Fibroblast of lung (primary cell): ENCODE measurements around the gene SLCO6A1. TPM values are rescaled to one million over a fixed set of nuclear protein-coding genes. Genes with fewer than 3 reads are reported as not detected.

Source experiments
- DNase-seq, 2 donors: peaks; one replicate each; pipeline versions ENCODE4 v3.0.0 to v3.0.0-alpha.2; 2010; ENCODE audit warnings: low read depth in 2 of 2
- H2AFZ ChIP-seq: 2 replicates; pipeline ENCODE4 v1.5.1; 2012; ENCODE audit warnings: low read length, control low read depth, inconsistent platforms
- H3K27ac ChIP-seq: 2 replicates; pipeline ENCODE4 v1.5.1; 2011; ENCODE audit warnings: low read length, control low read depth; ENCODE audit not compliant: insufficient read depth
- H3K27me3 ChIP-seq: 2 replicates; pipeline ENCODE4 v1.5.1; 2011; ENCODE audit warnings: mild to moderate bottlenecking, low read length; ENCODE audit not compliant: control insufficient read depth, insufficient read depth
- H3K36me3 ChIP-seq: 2 replicates; pipeline ENCODE4 v1.5.1; 2011; ENCODE audit warnings: low read length; ENCODE audit not compliant: control insufficient read depth, insufficient read depth
- H3K4me1 ChIP-seq: 2 replicates; pipeline ENCODE4 v1.5.1; 2011; ENCODE audit warnings: low read length; ENCODE audit not compliant: control insufficient read depth, insufficient read depth; ENCODE audit errors: extremely low read depth
- H3K4me2 ChIP-seq: 2 replicates; pipeline ENCODE4 v1.5.1; 2011; ENCODE audit warnings: low read length, control low read depth; ENCODE audit not compliant: insufficient read depth; ENCODE audit errors: extremely low read depth
- H3K4me3 ChIP-seq, 4 experiments: fragments of 200-600 bp in 1 of 4; sonication (generic) in 1 of 4; replicated peaks in 1 of 4; 2 replicates each; pipeline ENCODE4 v1.5.1; 2011 to 2016; ENCODE audit warnings: low read length in 4 of 4, low read depth in 3 of 4, mild to moderate bottlenecking in 3 of 4, control low read depth in 2 of 4, inconsistent platforms in 1 of 4, mixed read lengths in 1 of 4; ENCODE audit not compliant: insufficient read depth in 1 of 4; ENCODE audit errors: control extremely low read depth in 1 of 4
- H3K79me2 ChIP-seq: 2 replicates; pipeline ENCODE4 v1.5.1; 2012; ENCODE audit warnings: mild to moderate bottlenecking, low read length, inconsistent platforms; ENCODE audit not compliant: control insufficient read depth, insufficient read depth
- H3K9ac ChIP-seq: 2 replicates; pipeline ENCODE4 v1.5.1; 2011; ENCODE audit warnings: mild to moderate bottlenecking, low read length, control low read depth; ENCODE audit not compliant: insufficient read depth
- H3K9me3 ChIP-seq: 2 replicates; pipeline ENCODE4 v1.5.1; 2012; ENCODE audit warnings: low read depth, low read length; ENCODE audit not compliant: control insufficient read depth, insufficient read depth
- H4K20me1 ChIP-seq: 2 replicates; pipeline ENCODE4 v1.5.1; 2011; ENCODE audit warnings: low read length; ENCODE audit not compliant: control insufficient read depth, insufficient read depth; ENCODE audit errors: extremely low read depth
- CTCF ChIP-seq, 2 donors: IDR thresholded peaks in 1 of 2; conservative IDR thresholded peaks in 1 of 2; 1 replicate in 1 of 2; 2 replicates in 1 of 2; pipeline ENCODE4 v1.5.1; 2011 to 2012; ENCODE audit warnings: low read length in 2 of 2, control low read depth in 1 of 2, inconsistent platforms in 1 of 2, low read depth in 1 of 2, mild to moderate bottlenecking in 1 of 2
- EZH2 ChIP-seq: IDR thresholded peaks from 2 replicates; pipeline ENCODE4 v1.5.1; 2012; ENCODE audit warnings: low read length, control low read depth, mild to moderate bottlenecking; ENCODE audit errors: missing control alignments
- polyA plus RNA-seq, 2 donors: library from polyadenylated mRNA; depleted of rRNA in 1 of 2; stranded (reverse) in 1 of 2; unstranded in 1 of 2; fragments of >200 nt; gene quantifications; 2 replicates each; pipeline ENCODE4 v1.2.1, GENCODE V29; 2011 to 2012; ENCODE audit warnings: missing spikeins in 1 of 2
- total RNA-seq: library from RNA; depleted of rRNA; stranded (reverse); fragments of >200 nt; gene quantifications from 2 replicates; pipeline ENCODE4 v1.2.1, GENCODE V29; 2014

The SLCO6A1 gene
- total and polyA plus RNA-seq, 2 donors (not counting 1 experiment from before 2014, with no cell fraction given): not detected

- no peaks in the 10 kb centered on the region for H4K20me1 ChIP-seq
- no peak overlapping the region for H2AFZ ChIP-seq
- no peak for DNase-seq
- TF ChIP-seq EZH2 (no peak), CTCF (conservative IDR thresholded peaks at IDR 0.05 in 1 of 2, IDR thresholded peaks at IDR 0.05 in 1 of 2; ENCODE audit: low read depth in 1 of 2, low read length in 2 of 2) (no peak)
- H3K4me3 ChIP-seq: no peak overlapping the region
- H3K4me2 ChIP-seq: no peak overlapping the region
- no peaks in the 10 kb centered on the region for H3K4me1 ChIP-seq
- H3K79me2 ChIP-seq: no peaks in the 10 kb centered on the region
- H3K27ac ChIP-seq: no peak overlapping the region
- H3K9ac ChIP-seq: no peak overlapping the region
- no peaks in the 10 kb centered on the region for H3K36me3 ChIP-seq
- no peaks in the 10 kb centered on the region for H3K27me3 ChIP-seq
- H3K9me3 ChIP-seq: no peaks in the 10 kb centered on the region
Measured at GRCh38 chr5:102385365-102385764, 113.4 kb downstream of the SLCO6A1 start.

GRCh38 chr5:102380174-102380573, 118.6 kb downstream of the SLCO6A1 start:
- Histone ChIP-seq H2AFZ (no peak overlapping the region), H3K27me3 (no peaks in the 10 kb centered on the region), H3K36me3 (no peaks in the 10 kb centered on the region), H3K4me1 (no peaks in the 10 kb centered on the region), H3K9me3 (no peaks in the 10 kb centered on the region), H3K79me2 (no peaks in the 10 kb centered on the region), H3K4me2 (no peak overlapping the region), H3K4me3 (no peak overlapping the region), H3K27ac (no peak overlapping the region), H3K9ac (no peak overlapping the region), H4K20me1 (no peaks in the 10 kb centered on the region)
- TF ChIP-seq CTCF (conservative IDR thresholded peaks at IDR 0.05 in 1 of 2, IDR thresholded peaks at IDR 0.05 in 1 of 2; ENCODE audit: low read depth in 1 of 2, low read length in 2 of 2): no peak
- no peak for TF ChIP-seq EZH2
- DNase-seq: no peak

GRCh38 chr5:102375876-102376275, 122.9 kb downstream of the SLCO6A1 start:
- no peak overlapping the region for H2AFZ ChIP-seq
- no peaks in the 10 kb centered on the region for H3K36me3 ChIP-seq
- no peaks in the 10 kb centered on the region for H3K27me3 ChIP-seq
- H3K9ac ChIP-seq: no peak overlapping the region
- no peak overlapping the region for H3K4me2 ChIP-seq
- TF ChIP-seq EZH2 (no peak), CTCF (conservative IDR thresholded peaks at IDR 0.05 in 1 of 2, IDR thresholded peaks at IDR 0.05 in 1 of 2; ENCODE audit: low read depth in 1 of 2, low read length in 2 of 2) (no peak)
- H3K4me3 ChIP-seq: no peak overlapping the region
- no peaks in the 10 kb centered on the region for H3K9me3 ChIP-seq
- no peaks in the 10 kb centered on the region for H3K4me1 ChIP-seq
- H3K79me2 ChIP-seq: no peaks in the 10 kb centered on the region
- H3K27ac ChIP-seq: no peak overlapping the region
- no peak for DNase-seq
- no peaks in the 10 kb centered on the region for H4K20me1 ChIP-seq
